HG03196 (cell line): ENCODE measurements around the gene GPR183.

Experiments
- ATAC-seq: cut with Tn5 transposase; IDR thresholded peaks from one replicate; pipeline ENCODE4 v1.9.1; 2021; ENCODE audit not compliant: unreplicated experiment

GPR183 gene

DNA sequence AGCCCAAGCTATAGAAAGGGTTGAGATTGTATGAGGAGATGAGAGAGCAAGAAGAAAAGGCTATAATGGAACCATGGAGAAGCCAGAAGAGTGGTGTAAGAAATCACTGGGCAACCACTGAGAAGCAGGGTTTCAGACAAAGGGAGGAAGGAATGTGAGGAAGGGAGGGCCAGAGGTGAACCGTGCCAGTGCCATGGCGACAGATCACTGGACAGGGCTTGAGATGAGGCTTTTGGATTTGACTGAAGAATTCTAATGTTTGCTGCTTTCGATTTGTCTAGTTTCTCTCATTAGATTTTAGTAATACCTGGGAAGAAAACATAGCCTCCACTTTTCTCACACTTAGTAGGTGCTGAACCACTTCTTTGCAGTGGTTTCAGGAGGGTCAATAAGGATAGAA lies 6.3 kb upstream of the GPR183 start:
- ATAC-seq = no peak

- ATAC-seq = no peak
Observed at GRCh38 chr13:99312493-99312883, 5.3 kb upstream of the GPR183 start.

- ATAC-seq = no peak
Observed at GRCh38 chr13:99311748-99312492, 4.7 kb upstream of the GPR183 start.

- ATAC-seq = no peak
Observed at GRCh38 chr13:99311137-99311536, 3.9 kb upstream of the GPR183 start.

GRCh38 chr13:99310382-99311031 lies 3.3 kb upstream of the GPR183 start:
- peak; percentile 39 for ATAC-seq

DNA sequence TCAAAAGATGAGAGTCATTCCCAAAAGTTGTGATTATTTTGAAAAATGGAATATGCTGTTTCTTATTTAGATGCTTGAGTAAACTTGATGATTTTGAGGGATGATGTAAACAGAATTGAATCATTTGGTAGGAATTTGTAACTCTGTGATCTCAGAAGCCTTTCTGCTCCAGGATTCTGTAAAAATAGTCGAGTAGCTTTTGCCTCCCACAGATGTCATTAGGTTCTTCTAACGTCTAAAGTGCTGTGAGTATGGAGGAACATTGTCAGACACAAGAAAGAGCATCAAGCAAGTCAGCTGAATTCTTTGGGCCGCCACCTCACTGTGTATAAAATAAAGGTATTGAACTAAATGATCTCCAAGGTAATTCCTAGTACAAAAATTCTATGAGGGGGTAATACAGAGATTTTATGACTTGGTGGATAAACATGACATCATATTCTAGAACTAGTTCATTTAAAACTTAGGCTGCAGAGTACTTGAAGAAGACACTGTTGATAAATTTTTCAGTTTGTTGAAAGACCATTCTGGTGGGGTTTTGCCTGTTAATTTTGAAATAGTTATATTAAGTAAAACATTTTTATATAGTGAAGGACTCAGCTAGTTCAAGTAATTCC lies 1.4 kb upstream of the GPR183 start:
- ATAC-seq = no peak

DNA sequence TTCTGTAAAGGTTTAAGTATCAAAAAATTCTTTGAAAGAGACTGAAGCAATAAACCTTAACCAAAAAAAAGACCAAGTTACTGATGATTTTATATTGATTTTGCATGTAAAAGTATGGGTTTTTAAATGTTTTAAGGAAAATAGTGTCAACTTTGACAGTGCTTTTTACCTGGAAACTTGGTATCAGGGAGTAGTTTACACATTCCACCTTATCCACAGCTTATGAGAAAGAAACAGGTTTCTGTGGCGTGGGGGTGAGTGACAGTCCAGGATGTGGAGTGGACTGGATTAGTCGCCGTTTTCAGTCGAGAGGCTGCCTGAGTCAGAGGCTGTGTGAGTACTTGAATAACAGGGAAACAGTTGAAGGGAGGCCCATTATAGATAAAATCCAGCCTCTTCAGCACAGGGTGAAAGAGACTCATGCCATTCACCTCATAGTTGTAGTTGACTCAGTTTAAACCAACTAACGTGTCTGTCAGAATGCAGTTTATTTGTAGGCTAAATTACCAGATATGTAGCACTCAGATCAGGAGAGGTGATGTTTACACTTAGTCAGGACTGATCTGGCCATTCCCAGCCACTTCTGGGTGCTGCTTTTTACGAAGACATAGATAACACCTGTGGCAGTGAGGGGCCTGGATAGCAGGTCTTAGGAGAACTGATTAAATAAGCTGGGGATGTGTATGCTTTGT lies 595 bp upstream of the GPR183 start:
- peak; percentile 48 for ATAC-seq

DNA sequence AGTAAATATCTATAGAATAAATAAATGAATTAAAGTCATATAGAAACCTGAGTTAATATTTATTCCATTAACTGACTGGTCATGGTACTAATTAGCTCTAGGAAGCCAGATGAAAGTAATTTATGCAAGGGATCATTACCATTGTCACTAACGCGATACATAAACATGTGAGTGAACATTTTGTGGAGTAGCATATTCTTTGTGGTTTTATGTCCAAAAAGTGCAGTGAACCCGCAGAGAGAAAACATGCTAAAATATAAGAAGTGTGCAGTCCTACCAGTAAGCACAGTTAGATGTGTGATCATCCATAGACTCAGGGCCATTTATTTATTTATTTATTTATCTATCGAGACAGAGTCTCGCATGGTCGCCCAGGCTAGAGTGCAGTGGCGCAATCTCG lies 1.6 kb downstream of the GPR183 start:
- ATAC-seq = no peak

- no peak for ATAC-seq
Observed at GRCh38 chr13:99305158-99305557, 2.0 kb downstream of the GPR183 start.

GRCh38 chr13:99304541-99304940 lies 2.7 kb downstream of the GPR183 start:
- ATAC-seq = no peak

DNA sequence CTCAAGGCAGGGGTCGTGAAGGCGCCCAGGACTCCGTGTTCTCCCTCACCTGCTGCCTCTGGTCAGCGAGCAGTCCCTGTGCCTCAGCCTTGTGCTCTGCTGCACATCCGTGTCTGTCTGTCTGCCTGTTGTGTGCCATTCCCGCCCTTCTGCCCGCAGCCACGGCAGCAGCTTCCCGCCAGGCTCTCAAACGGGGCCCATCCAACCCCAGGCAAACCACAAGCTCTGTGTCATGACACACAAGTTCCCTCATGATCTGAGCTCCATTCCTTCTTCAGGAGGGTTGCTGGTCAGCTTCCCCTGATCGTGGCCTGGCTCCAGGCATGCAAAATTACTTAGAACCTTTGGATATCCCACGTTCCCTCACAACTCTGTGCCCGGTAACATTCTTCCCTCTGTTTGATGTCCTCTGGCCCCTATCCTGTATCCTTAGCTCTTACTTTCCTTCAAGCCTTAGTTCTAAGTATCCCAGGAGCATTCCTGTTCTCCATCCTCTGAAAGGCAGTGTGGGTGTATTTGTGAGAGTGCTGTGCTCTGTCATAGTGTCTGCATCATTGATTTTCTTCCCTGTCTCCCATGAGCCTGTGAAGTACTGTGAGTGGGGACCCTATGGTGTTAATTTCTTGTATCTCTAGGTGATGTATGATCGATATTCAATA lies 3.2 kb downstream of the GPR183 start:
- no peak for ATAC-seq

DNA sequence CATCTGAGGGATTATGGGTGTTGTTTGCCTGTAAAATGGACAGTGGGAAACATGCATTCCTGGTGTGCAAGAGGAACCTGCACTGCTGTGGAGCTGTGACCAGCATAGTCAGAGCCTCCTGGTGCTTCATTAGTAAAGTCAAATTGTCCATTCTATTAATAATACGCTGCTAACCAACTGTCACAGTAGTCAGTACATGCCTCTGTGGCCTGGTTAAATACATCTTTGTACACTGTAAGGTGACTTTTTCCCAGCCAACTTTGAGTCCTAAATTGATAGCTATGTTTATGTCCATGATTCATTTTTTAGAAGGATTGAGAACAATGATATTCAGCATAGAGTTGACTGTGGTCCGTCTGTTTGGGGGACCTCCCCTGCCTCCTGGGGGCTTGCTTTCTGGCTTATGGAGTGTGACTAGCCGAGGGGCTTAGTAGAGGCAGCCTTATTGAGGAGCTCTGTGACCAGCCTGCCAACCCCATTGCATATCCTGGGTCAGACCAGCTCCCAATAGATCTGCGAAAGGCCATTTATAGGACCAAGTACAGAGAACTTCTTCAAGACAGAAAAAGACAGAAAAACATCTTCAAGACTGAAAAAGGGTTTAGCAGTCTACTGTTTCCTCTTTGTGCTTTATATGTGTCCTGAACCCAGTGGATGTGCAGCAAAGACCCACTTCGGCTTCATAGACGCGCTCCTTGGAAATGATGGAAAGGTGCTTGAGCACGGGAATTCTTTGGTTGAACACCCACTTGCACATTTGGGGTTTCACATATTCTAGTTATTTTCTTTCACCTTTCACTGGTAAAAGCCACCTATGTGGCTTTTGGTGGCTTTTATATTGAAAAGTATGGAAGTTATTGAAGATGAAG lies 4.3 kb downstream of the GPR183 start:
- ATAC-seq = no peak

- no peak for ATAC-seq
Observed at GRCh38 chr13:99301913-99302636, 5.1 kb downstream of the GPR183 start.

- no peak for ATAC-seq
Observed at GRCh38 chr13:99301056-99301838, 6.0 kb downstream of the GPR183 start.

- ATAC-seq = no peak
Observed at GRCh38 chr13:99299920-99300341, 7.3 kb downstream of the GPR183 start.

DNA sequence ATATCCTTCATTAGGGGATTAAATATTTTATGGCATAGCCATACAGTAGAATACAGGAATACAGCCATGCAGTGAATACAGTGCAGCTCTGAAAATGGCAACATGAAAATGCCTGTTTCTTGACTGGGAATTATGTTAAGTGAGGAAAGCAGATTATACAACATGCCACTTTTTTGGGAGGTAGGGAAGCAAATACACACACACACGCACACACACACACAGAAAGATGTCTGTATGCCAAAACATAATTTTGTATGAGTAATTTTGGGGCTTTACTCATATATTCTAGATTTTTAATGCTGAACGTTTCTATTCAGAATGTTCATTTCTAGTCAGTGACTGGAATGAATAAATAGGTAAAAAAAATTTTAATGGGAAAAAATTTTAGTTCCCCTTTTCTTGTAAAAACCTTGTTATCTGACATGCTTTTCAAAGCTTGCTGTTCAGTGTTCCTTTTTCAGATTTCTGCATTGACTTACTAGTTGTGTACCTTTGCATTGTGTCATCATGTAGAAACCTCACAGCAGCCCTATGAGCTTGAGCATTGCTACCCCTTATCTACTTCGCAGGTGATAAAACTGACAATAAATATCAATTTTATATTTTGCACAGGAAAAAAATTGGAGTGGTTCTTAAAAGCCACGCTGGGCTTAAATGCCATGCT lies 7.8 kb downstream of the GPR183 start:
- no peak for ATAC-seq

DNA sequence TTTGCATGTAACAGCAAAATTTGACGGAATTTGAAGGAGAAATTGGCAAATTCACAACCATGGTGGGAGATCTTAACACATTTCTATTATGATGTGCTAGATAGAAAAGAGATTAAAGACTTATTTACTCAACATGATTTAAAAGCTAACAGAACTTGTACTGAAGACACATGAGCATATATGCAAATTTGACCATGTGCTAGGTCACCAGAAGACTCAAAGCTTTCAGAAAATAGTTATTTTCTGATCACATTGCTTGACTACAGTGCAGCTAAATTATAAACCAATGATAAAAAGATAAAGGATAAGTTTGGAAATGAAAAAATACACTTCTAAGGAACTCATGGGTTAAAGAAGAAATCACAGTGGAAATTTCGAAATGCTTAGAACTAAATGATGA lies 9.1 kb downstream of the GPR183 start:
- no peak for ATAC-seq

- ATAC-seq = no peak
Observed at GRCh38 chr13:99297331-99297730, 9.9 kb downstream of the GPR183 start.
